ENCODE measurements around the gene NOX3.
"Not testable (repeated sequence)": the region's sequence is repeated elsewhere in the genome, so short reads cannot be mapped to it uniquely, and the experiment has no call there.

The NOX3 gene

GRCh38 chr6:155454471-155454870 lies 1.2 kb downstream of the NOX3 start:
- H3K4me3 ChIP-seq (ENCODE audit: low read depth, low read length), result no peak overlapping the region
- no peaks in the 10 kb centered on the region for H3K36me3 ChIP-seq (replicated peaks)
- DNase-seq, result no peak
- no peaks in the 10 kb centered on the region for H3K27me3 ChIP-seq (replicated peaks)
- no peak for TF ChIP-seq CTCF (IDR thresholded peaks at IDR 0.05; ENCODE audit: low read depth, low read length, missing control alignments)
- H3K27ac ChIP-seq, result no peak overlapping the region
- in situ Hi-C loops (cut with HindIII; ENCODE audit: low pct_ligation_motif_present, low sequenced_read_pairs), result no loop called here

DNA sequence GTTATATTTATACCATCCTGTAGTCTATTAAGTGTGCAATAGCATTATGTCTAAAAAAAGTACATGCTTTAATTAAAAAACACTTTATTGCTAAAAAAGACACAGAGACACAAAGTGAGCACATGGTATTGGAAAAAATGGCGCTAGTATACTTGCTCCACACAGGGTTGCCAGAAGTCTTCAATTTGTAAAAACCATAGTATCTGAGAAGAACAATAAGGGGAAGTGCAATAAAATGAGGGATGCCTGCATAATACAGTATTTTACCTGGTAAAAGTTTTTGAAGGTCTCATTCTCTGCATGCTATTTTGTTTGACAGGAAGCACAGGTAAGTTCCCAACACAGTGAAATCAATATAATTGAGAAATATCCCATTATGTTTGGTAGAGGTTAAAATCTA lies 1.6 kb downstream of the NOX3 start:
- Histone ChIP-seq H3K27ac (no peak overlapping the region), H3K27me3 (replicated peaks) (no peaks in the 10 kb centered on the region), H3K4me3 (ENCODE audit: low read depth, low read length) (no peak overlapping the region), H3K36me3 (replicated peaks) (no peaks in the 10 kb centered on the region)
- in situ Hi-C loops (cut with HindIII; ENCODE audit: low pct_ligation_motif_present, low sequenced_read_pairs), result no loop called here
- no peak for DNase-seq
- no peak for TF ChIP-seq CTCF (IDR thresholded peaks at IDR 0.05; ENCODE audit: low read depth, low read length, missing control alignments)

DNA sequence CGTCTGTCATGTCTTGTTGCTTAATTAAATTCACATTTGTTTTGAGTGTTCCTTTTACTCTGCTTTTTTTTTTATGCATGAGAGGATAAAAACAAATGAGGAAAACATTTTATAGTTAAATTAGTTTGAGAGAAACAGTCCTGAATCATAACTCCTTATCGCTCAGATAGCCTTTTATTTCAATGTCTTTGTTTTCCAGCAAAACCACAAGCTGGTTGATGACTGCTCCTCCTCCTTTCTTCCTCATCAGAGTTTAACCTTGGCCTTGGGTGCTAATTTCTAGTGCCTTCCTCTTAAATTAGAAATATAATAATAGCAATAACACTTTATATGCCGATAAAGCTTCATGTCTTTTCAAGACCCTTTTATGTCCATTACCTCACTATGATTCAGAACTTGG lies 3.1 kb downstream of the NOX3 start:
- H3K4me3 ChIP-seq (ENCODE audit: low read depth, low read length), result no peak overlapping the region
- TF ChIP-seq CTCF (IDR thresholded peaks at IDR 0.05; ENCODE audit: low read depth, low read length, missing control alignments), result no peak
- no peak for DNase-seq
- H3K27me3 ChIP-seq (replicated peaks), result no peaks in the 10 kb centered on the region
- H3K27ac ChIP-seq, result no peak overlapping the region
- no peaks in the 10 kb centered on the region for H3K36me3 ChIP-seq (replicated peaks)
- in situ Hi-C loops (cut with HindIII; ENCODE audit: low pct_ligation_motif_present, low sequenced_read_pairs), result no loop called here

GRCh38 chr6:155451530-155451929 lies 4.1 kb downstream of the NOX3 start:
- H3K27me3 ChIP-seq (replicated peaks); H3K4me3 ChIP-seq (ENCODE audit: low read depth, low read length); DNase-seq; H3K27ac ChIP-seq; in situ Hi-C loops (cut with HindIII; ENCODE audit: low pct_ligation_motif_present, low sequenced_read_pairs); H3K36me3 ChIP-seq (replicated peaks): not testable (repeated sequence)

- no peak for DNase-seq
- H3K27ac ChIP-seq, result no peak overlapping the region
- no peaks in the 10 kb centered on the region for H3K27me3 ChIP-seq (replicated peaks)
- H3K36me3 ChIP-seq (replicated peaks), result no peaks in the 10 kb centered on the region
- in situ Hi-C loops (cut with HindIII; ENCODE audit: low pct_ligation_motif_present, low sequenced_read_pairs), result no loop called here
- TF ChIP-seq CTCF (IDR thresholded peaks at IDR 0.05; ENCODE audit: low read depth, low read length, missing control alignments), result no peak
- no peak overlapping the region for H3K4me3 ChIP-seq (ENCODE audit: low read depth, low read length)
Observed at GRCh38 chr6:155450240-155450581, 5.4 kb downstream of the NOX3 start.

- Histone ChIP-seq H3K36me3 (replicated peaks) (no peaks in the 10 kb centered on the region), H3K4me3 (ENCODE audit: low read depth, low read length) (no peak overlapping the region), H3K27ac (no peak overlapping the region), H3K27me3 (replicated peaks) (no peaks in the 10 kb centered on the region)
- no peak for TF ChIP-seq CTCF (IDR thresholded peaks at IDR 0.05; ENCODE audit: low read depth, low read length, missing control alignments)
- no peak for DNase-seq
- in situ Hi-C loops (cut with HindIII; ENCODE audit: low pct_ligation_motif_present, low sequenced_read_pairs), result no loop called here
Observed at GRCh38 chr6:155449450-155450239, 6.0 kb downstream of the NOX3 start.
